Fibroblast of lung (primary cell): ENCODE data around the gene ID3.

Experiments
- EZH2 ChIP-seq: IDR thresholded peaks from 2 replicates; pipeline ENCODE4 v1.5.1; 2012; ENCODE audit warnings: low read length, control low read depth, mild to moderate bottlenecking; ENCODE audit errors: missing control alignments
- TF ChIP-seq, protein P1 (sequence below), 2 donors: IDR thresholded peaks in 1 of 2; conservative IDR thresholded peaks in 1 of 2; 1 replicate in 1 of 2; 2 replicates in 1 of 2; pipeline ENCODE4 v1.5.1; 2011 to 2012; ENCODE audit warnings: low read length in 2 of 2, control low read depth in 1 of 2, inconsistent platforms in 1 of 2, low read depth in 1 of 2, mild to moderate bottlenecking in 1 of 2

DNA sequence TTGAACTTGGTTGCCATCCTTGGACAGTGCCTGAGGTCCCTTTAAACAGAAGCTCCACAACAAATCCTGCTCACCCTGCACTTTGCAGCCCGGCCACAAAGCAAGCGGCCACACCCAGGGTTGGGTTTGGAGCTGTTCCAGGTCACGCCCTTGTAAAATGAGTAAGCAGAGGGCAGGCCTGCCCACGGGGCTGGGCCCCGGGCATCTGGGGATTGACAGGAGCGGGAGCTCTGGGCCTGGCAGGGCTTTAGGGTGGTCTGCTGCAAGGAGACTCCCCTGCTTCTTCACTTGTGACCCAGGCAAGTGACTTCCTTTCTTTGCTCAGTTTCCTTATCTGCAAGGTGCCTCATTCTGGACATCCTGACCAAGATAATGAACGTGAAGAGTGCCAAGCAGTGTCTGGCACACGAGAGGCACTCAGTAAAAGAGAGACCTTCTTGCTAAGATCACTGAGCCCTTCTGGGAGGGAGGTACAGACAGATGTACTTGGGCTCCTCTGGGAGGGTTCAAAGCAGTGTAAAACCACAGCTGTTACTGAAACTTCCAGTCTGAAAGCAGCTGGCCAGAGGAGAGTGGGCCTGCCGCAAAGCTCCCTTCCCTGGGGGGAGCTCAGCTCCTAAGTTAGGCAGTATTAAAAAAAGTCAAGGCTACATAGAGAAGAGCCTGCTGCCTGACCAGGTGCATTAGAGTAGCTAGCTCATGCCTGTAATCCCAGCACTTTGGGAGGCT, 30.9 kb downstream of the ID3 start:
- TF ChIP-seq, protein P1, sequence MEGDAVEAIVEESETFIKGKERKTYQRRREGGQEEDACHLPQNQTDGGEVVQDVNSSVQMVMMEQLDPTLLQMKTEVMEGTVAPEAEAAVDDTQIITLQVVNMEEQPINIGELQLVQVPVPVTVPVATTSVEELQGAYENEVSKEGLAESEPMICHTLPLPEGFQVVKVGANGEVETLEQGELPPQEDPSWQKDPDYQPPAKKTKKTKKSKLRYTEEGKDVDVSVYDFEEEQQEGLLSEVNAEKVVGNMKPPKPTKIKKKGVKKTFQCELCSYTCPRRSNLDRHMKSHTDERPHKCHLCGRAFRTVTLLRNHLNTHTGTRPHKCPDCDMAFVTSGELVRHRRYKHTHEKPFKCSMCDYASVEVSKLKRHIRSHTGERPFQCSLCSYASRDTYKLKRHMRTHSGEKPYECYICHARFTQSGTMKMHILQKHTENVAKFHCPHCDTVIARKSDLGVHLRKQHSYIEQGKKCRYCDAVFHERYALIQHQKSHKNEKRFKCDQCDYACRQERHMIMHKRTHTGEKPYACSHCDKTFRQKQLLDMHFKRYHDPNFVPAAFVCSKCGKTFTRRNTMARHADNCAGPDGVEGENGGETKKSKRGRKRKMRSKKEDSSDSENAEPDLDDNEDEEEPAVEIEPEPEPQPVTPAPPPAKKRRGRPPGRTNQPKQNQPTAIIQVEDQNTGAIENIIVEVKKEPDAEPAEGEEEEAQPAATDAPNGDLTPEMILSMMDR (conservative IDR thresholded peaks at IDR 0.05 in 1 of 2, IDR thresholded peaks at IDR 0.05 in 1 of 2; ENCODE audit: low read depth in 1 of 2, low read length in 2 of 2) = no peak
- no peak for TF ChIP-seq EZH2
